NCI-H146 (cell line): ENCODE measurements around the gene ADGRD1.
"Not testable (repeated sequence)": the region's sequence is repeated elsewhere in the genome, so short reads cannot be mapped to it uniquely, and the experiment has no call there.

Experiments
- DNase-seq: peaks from one replicate; lab custom pipeline; 2025; lab: John Stamatoyannopoulos, UW

Gene ADGRD1

GRCh38 chr12:131057211-131057721 lies 103.6 kb downstream of the ADGRD1 start:
- no peak for DNase-seq

- no peak for DNase-seq
Observed at GRCh38 chr12:131057722-131058515, 104.2 kb downstream of the ADGRD1 start.

GRCh38 chr12:131058700-131059099 lies 105.0 kb downstream of the ADGRD1 start:
- no peak for DNase-seq

- no peak for DNase-seq
Observed at GRCh38 chr12:131060011-131060703, 106.5 kb downstream of the ADGRD1 start.

GRCh38 chr12:131061041-131061806 lies 107.5 kb downstream of the ADGRD1 start:
- DNase-seq = no peak

- DNase-seq = no peak
Observed at GRCh38 chr12:131063413-131063812, 109.7 kb downstream of the ADGRD1 start.

- no peak for DNase-seq
Observed at GRCh38 chr12:131063960-131064359, 110.3 kb downstream of the ADGRD1 start.

GRCh38 chr12:131065279-131065678 lies 111.6 kb downstream of the ADGRD1 start:
- DNase-seq = no peak

- DNase-seq = no peak
Observed at GRCh38 chr12:131065801-131066200, 112.1 kb downstream of the ADGRD1 start.

- no peak for DNase-seq
Observed at GRCh38 chr12:131066207-131066885, 112.6 kb downstream of the ADGRD1 start.

- DNase-seq = no peak
Observed at GRCh38 chr12:131066886-131067490, 113.3 kb downstream of the ADGRD1 start.

- no peak for DNase-seq
Observed at GRCh38 chr12:131067981-131068851, 114.5 kb downstream of the ADGRD1 start.

- not testable (repeated sequence) for DNase-seq
Observed at GRCh38 chr12:131068926-131069720, 115.4 kb downstream of the ADGRD1 start.

- DNase-seq = not testable (repeated sequence)
Observed at GRCh38 chr12:131070136-131070535, 116.4 kb downstream of the ADGRD1 start.

- DNase-seq = not testable (repeated sequence)
Observed at GRCh38 chr12:131070668-131071067, 117.0 kb downstream of the ADGRD1 start.

GRCh38 chr12:131071234-131071820 lies 117.6 kb downstream of the ADGRD1 start:
- DNase-seq = not testable (repeated sequence)

- not testable (repeated sequence) for DNase-seq
Observed at GRCh38 chr12:131071950-131072349, 118.2 kb downstream of the ADGRD1 start.

- no peak for DNase-seq
Observed at GRCh38 chr12:131072451-131073230, 118.9 kb downstream of the ADGRD1 start.
